Upper lobe of right lung (tissue), 1 donor: ENCODE results near the gene IMPA2. TPM values are rescaled to one million over a fixed set of nuclear protein-coding genes. Genes with fewer than 3 reads are reported as not detected.
"Not testable (repeated sequence)": the region's sequence is repeated elsewhere in the genome, so short reads cannot be mapped to it uniquely, and the experiment has no call there.

Source experiments
- ATAC-seq: fragments of 200-7000 bp; cut with Tn5 transposase; one replicate; pipeline ENCODE4 v1.9.1; 2020; ENCODE audit warnings: mild to moderate bottlenecking, moderate library complexity
- DNase-seq: peaks from one replicate; pipeline ENCODE4 v3.0.0-alpha.2; 2020
- H3K27ac ChIP-seq: fragments of 200-600 bp; one replicate; pipeline ENCODE4 v1.8.0; 2022
- H3K27me3 ChIP-seq: fragments of 200-600 bp; one replicate; pipeline ENCODE4 v1.8.0; 2022; ENCODE audit warnings: mild to moderate bottlenecking
- H3K36me3 ChIP-seq: fragments of 200-600 bp; one replicate; pipeline ENCODE4 v1.8.0; 2022
- H3K4me1 ChIP-seq: fragments of 200-600 bp; one replicate; pipeline ENCODE4 v1.8.0; 2022
- H3K4me3 ChIP-seq: fragments of 200-600 bp; one replicate; pipeline ENCODE4 v1.8.0; 2022; ENCODE audit warnings: mild to moderate bottlenecking
- H3K9me3 ChIP-seq: fragments of 200-600 bp; one replicate; pipeline ENCODE4 v1.8.0; 2022
- CTCF ChIP-seq: fragments of 200-600 bp; IDR thresholded peaks from one replicate; pipeline ENCODE4 v1.8.0; 2022; ENCODE audit warnings: antibody characterized with exemption
- intact Hi-C: fragments of 100-400 bp; cut with DNase I; formaldehyde crosslinking; loops from one replicate; pipeline ENCODE4 v1.11.0; 2022
- total RNA-seq: library from RNA; stranded (reverse); fragmentation: NEBNext Ultra II Directional; extraction: Animal tissue kit (Norgen Biotek cat#: 25700); gene quantifications from one replicate; pipeline ENCODE4 v1.2.1, GENCODE V29; 2021
- donor health status: DM: no; HTN: yes; CAD: no; lungs with severe emphysema.

Gene IMPA2
- total RNA-seq, 1 donor from 2014 or later = 54.6 TPM

GRCh38 chr18:12036201-12036751, 55.0 kb downstream of the IMPA2 start:
- intact Hi-C loops = no loop called here
- H3K36me3 ChIP-seq = no peaks in the 10 kb centered on the region
- H3K9me3 ChIP-seq = no peaks in the 10 kb centered on the region
- TF ChIP-seq CTCF = no peak
- no peak overlapping the region for H3K4me3 ChIP-seq
- H3K4me1 ChIP-seq = peaks cover 5% of the 10 kb centered on the region
- ATAC-seq (no peak), DNase-seq (no peak)
- H3K27me3 ChIP-seq = no peaks in the 10 kb centered on the region
- no peak overlapping the region for H3K27ac ChIP-seq

GRCh38 chr18:12038082-12038638, 56.9 kb downstream of the IMPA2 start:
- ATAC-seq = peak; percentile 1
- no peaks in the 10 kb centered on the region for H3K36me3 ChIP-seq
- no peak for TF ChIP-seq CTCF
- intact Hi-C loops = no loop called here
- peak overlapping the region; percentile 54 for H3K4me3 ChIP-seq
- no peaks in the 10 kb centered on the region for H3K9me3 ChIP-seq
- DNase-seq = no peak
- H3K27ac ChIP-seq = no peak overlapping the region
- no peaks in the 10 kb centered on the region for H3K27me3 ChIP-seq
- H3K4me1 ChIP-seq = peaks cover 5% of the 10 kb centered on the region

- Histone ChIP-seq H3K4me3 (peak overlapping the region; percentile 54), H3K27me3 (no peaks in the 10 kb centered on the region), H3K36me3 (no peaks in the 10 kb centered on the region), H3K9me3 (no peaks in the 10 kb centered on the region), H3K27ac (no peak overlapping the region), H3K4me1 (peaks cover 5% of the 10 kb centered on the region)
- DNase-seq = peak; percentile 92
- peak; percentile 99 for ATAC-seq
- TF ChIP-seq CTCF = peak; percentile 99
- intact Hi-C loops = no loop called here
Measured at GRCh38 chr18:12038639-12039539, 57.6 kb downstream of the IMPA2 start.

- ATAC-seq, H3K36me3 ChIP-seq, H3K4me3 ChIP-seq, H3K4me1 ChIP-seq, H3K9me3 ChIP-seq, H3K27me3 ChIP-seq, H3K27ac ChIP-seq, intact Hi-C loops, DNase-seq: not testable (repeated sequence)
Measured at GRCh38 chr18:12039540-12039930, 58.2 kb downstream of the IMPA2 start.

- Histone ChIP-seq H3K4me1 (peaks cover 5% of the 10 kb centered on the region), H3K9me3 (no peaks in the 10 kb centered on the region), H3K27me3 (no peaks in the 10 kb centered on the region), H3K36me3 (no peaks in the 10 kb centered on the region), H3K27ac (no peak overlapping the region), H3K4me3 (no peak overlapping the region)
- intact Hi-C loops = no loop called here
- ATAC-seq = no peak
- no peak for TF ChIP-seq CTCF
- no peak for DNase-seq
Measured at GRCh38 chr18:12041561-12041960, 60.3 kb downstream of the IMPA2 start.

- Histone ChIP-seq H3K4me3 (no peak overlapping the region), H3K9me3 (no peaks in the 10 kb centered on the region), H3K27ac (no peak overlapping the region), H3K36me3 (no peaks in the 10 kb centered on the region), H3K27me3 (no peaks in the 10 kb centered on the region), H3K4me1 (no peaks in the 10 kb centered on the region)
- no peak for TF ChIP-seq CTCF
- no peak for ATAC-seq
- DNase-seq = no peak
- intact Hi-C loops = no loop called here
Measured at GRCh38 chr18:12043811-12044210, 62.5 kb downstream of the IMPA2 start.
